Skeletal muscle tissue (tissue), 4 donors: ENCODE measurements around the gene ADAMTSL1. TPM values are rescaled to one million over a fixed set of nuclear protein-coding genes. Genes with fewer than 3 reads are reported as not detected.

Source experiments
- H3K27ac ChIP-seq: one replicate; pipeline ENCODE4 v1.7.0; 2013; ENCODE audit warnings: mild to moderate bottlenecking, low read depth, low read length, inconsistent platforms
- H3K27me3 ChIP-seq, 3 donors: one replicate each; pipeline ENCODE4 v1.7.0; 2013; ENCODE audit warnings: low read length in 3 of 3; ENCODE audit not compliant: control insufficient read depth in 3 of 3, insufficient read depth in 3 of 3
- H3K36me3 ChIP-seq, 3 donors: one replicate each; pipeline ENCODE4 v1.7.0; 2013; ENCODE audit warnings: low read length in 3 of 3; ENCODE audit not compliant: control insufficient read depth in 3 of 3, insufficient read depth in 3 of 3
- H3K4me1 ChIP-seq, 3 donors: one replicate each; pipeline ENCODE4 v1.7.0; 2013; ENCODE audit warnings: low read length in 3 of 3, mild to moderate bottlenecking in 3 of 3; ENCODE audit not compliant: control insufficient read depth in 3 of 3, insufficient read depth in 3 of 3
- H3K4me3 ChIP-seq, 3 donors: one replicate each; pipeline ENCODE4 v1.7.0; 2013; ENCODE audit warnings: low read length in 3 of 3
- H3K9ac ChIP-seq, 3 donors: one replicate each; pipeline ENCODE4 v1.7.0; 2013; ENCODE audit warnings: low read length in 3 of 3, mild to moderate bottlenecking in 3 of 3, moderate library complexity in 2 of 3, low read depth in 1 of 3
- H3K9me3 ChIP-seq, 3 donors: one replicate each; pipeline ENCODE4 v1.7.0; 2013; ENCODE audit warnings: low read length in 3 of 3; ENCODE audit not compliant: control insufficient read depth in 3 of 3
- total RNA-seq: library from RNA; depleted of rRNA; stranded (reverse); fragments of >200 nt; gene quantifications from one replicate; pipeline ENCODE4 v1.2.3, GENCODE V29; 2014
- donor health status: Osteomylitis.

ADAMTSL1 gene
- total RNA-seq, 1 donor from 2014 or later = 18.3 TPM

GRCh38 chr9:18683851-18684250 lies 209.9 kb downstream of the ADAMTSL1 start:
- Histone ChIP-seq H3K4me3 (no peak overlapping the region), H3K36me3 (no peaks in the 10 kb centered on the region), H3K27me3 (no peaks in the 10 kb centered on the region), H3K9ac (no peak overlapping the region), H3K9me3 (no peaks in the 10 kb centered on the region), H3K27ac (no peak overlapping the region), H3K4me1 (no peaks in the 10 kb centered on the region)

GRCh38 chr9:18684593-18685317 lies 210.8 kb downstream of the ADAMTSL1 start:
- Histone ChIP-seq H3K9me3 (no peaks in the 10 kb centered on the region), H3K9ac (no peak overlapping the region), H3K36me3 (no peaks in the 10 kb centered on the region), H3K4me3 (no peak overlapping the region), H3K27me3 (no peaks in the 10 kb centered on the region), H3K4me1 (no peaks in the 10 kb centered on the region), H3K27ac (no peak overlapping the region)

- Histone ChIP-seq H3K9me3 (no peaks in the 10 kb centered on the region), H3K4me1 (no peaks in the 10 kb centered on the region), H3K27me3 (no peaks in the 10 kb centered on the region), H3K9ac (no peak overlapping the region), H3K27ac (no peak overlapping the region), H3K4me3 (no peak overlapping the region), H3K36me3 (no peaks in the 10 kb centered on the region)
Observed at GRCh38 chr9:18688581-18689565, 214.9 kb downstream of the ADAMTSL1 start.

- no peak overlapping the region for H3K9ac ChIP-seq
- H3K36me3 ChIP-seq = no peaks in the 10 kb centered on the region
- no peak overlapping the region for H3K27ac ChIP-seq
- no peak overlapping the region for H3K4me3 ChIP-seq
- peaks cover 0 to 2% (median 0%) of the 10 kb centered on the region in 3 donors for H3K9me3 ChIP-seq
- H3K27me3 ChIP-seq = no peaks in the 10 kb centered on the region
- no peaks in the 10 kb centered on the region for H3K4me1 ChIP-seq
Observed at GRCh38 chr9:18689921-18690320, 216.0 kb downstream of the ADAMTSL1 start.

- H3K36me3 ChIP-seq = no peaks in the 10 kb centered on the region
- H3K9ac ChIP-seq = no peak overlapping the region
- no peak overlapping the region for H3K4me3 ChIP-seq
- H3K9me3 ChIP-seq = peaks cover 0 to 2% (median 0%) of the 10 kb centered on the region in 3 donors
- no peaks in the 10 kb centered on the region for H3K27me3 ChIP-seq
- H3K27ac ChIP-seq = no peak overlapping the region
- H3K4me1 ChIP-seq = no peaks in the 10 kb centered on the region
Observed at GRCh38 chr9:18692268-18692667, 218.3 kb downstream of the ADAMTSL1 start.

GRCh38 chr9:18692962-18693361 lies 219.0 kb downstream of the ADAMTSL1 start:
- Histone ChIP-seq H3K4me3 (no peak overlapping the region), H3K27ac (no peak overlapping the region), H3K4me1 (no peaks in the 10 kb centered on the region), H3K36me3 (no peaks in the 10 kb centered on the region), H3K9ac (no peak overlapping the region), H3K27me3 (no peaks in the 10 kb centered on the region), H3K9me3 (peaks cover 0 to 2% (median 0%) of the 10 kb centered on the region in 3 donors)

- no peaks in the 10 kb centered on the region for H3K27me3 ChIP-seq
- H3K9me3 ChIP-seq = peaks cover 0 to 2% (median 0%) of the 10 kb centered on the region in 3 donors
- H3K4me3 ChIP-seq = no peak overlapping the region
- no peak overlapping the region for H3K9ac ChIP-seq
- H3K36me3 ChIP-seq = no peaks in the 10 kb centered on the region
- no peaks in the 10 kb centered on the region for H3K4me1 ChIP-seq
- H3K27ac ChIP-seq = no peak overlapping the region
Observed at GRCh38 chr9:18694959-18695668, 221.2 kb downstream of the ADAMTSL1 start.

GRCh38 chr9:18698992-18699391 lies 225.0 kb downstream of the ADAMTSL1 start:
- Histone ChIP-seq H3K27me3 (no peaks in the 10 kb centered on the region), H3K9me3 (peaks cover 0 to 2% (median 0%) of the 10 kb centered on the region in 3 donors), H3K27ac (no peak overlapping the region), H3K36me3 (no peaks in the 10 kb centered on the region), H3K4me1 (no peaks in the 10 kb centered on the region), H3K9ac (no peak overlapping the region), H3K4me3 (no peak overlapping the region)

GRCh38 chr9:18699764-18700163 lies 225.8 kb downstream of the ADAMTSL1 start:
- Histone ChIP-seq H3K4me3 (no peak overlapping the region), H3K27ac (no peak overlapping the region), H3K4me1 (no peaks in the 10 kb centered on the region), H3K36me3 (no peaks in the 10 kb centered on the region), H3K9ac (no peak overlapping the region), H3K27me3 (no peaks in the 10 kb centered on the region), H3K9me3 (peaks cover 0 to under 1% (median 0%) of the 10 kb centered on the region in 3 donors)
